ENCODE results near the gene KRTAP17-1.

KRTAP17-1 gene

DNA sequence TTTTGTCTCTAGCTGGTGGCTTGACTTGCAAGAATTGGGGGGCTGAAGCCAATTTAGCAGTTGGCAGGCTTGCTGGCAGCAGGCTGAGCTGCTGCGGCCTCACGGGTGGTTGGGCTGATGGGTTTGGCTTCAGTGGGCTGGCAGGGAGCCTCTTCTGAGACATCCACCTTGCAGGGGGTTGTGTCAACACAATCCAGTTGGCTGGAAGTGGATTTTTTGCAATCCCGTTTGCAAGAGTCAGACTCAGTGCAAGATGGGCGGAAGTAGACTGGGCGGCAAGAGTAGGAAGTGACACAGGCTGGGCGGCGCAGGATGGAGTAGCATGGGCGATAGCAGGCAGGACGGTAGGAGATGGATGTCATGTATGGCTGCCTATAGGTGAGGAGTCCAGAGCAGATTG, 7.9 kb downstream of the KRTAP17-1 start:
- POLR2A ChIA-PET: no interaction called here
- WGBS (ENCODE audit: insufficient coverage): 91% methylated on average over 9 of the region's 9 CpGs
- CTCF ChIA-PET: interaction anchor here (1.7 kb wide), 1 partner anchor 397 kb away, joined by 5 read pairs; no protein-coding TSS in a partner anchor
- Histone ChIP-seq H3K9me3 (ENCODE audit: control extremely low read depth in 1 of 5, control insufficient read depth in 4 of 5, insufficient read depth in 2 of 5, low read depth in 1 of 5, low read length in 4 of 5) (no peaks in the 10 kb centered on the region), H3K36me3 (ENCODE audit: control insufficient read depth in 4 of 4, insufficient read depth in 4 of 4, low read length in 3 of 4) (no peaks in the 10 kb centered on the region), H3K4me3 (ENCODE audit: control insufficient read depth in 1 of 7, extremely low read depth in 1 of 7, insufficient read depth in 4 of 7, low read depth in 2 of 7, low read length in 6 of 7) (peak overlapping the region in 2 of 7 experiments; percentile 19 to 51), H3K27me3 (replicated peaks in 2 of 5; ENCODE audit: control insufficient read depth in 4 of 5, insufficient read depth in 5 of 5, low read length in 4 of 5) (no peaks in the 10 kb centered on the region), H3K27ac (ENCODE audit: insufficient read depth in 1 of 2, low read depth in 1 of 2, low read length in 2 of 2, poor library complexity in 1 of 2, severe bottlenecking in 2 of 2) (no peak overlapping the region), H3K4me1 (ENCODE audit: control extremely low read depth in 1 of 4, control insufficient read depth in 4 of 4, insufficient read depth in 4 of 4, low read length in 3 of 4) (peaks cover 9 to 40% (median 24%) of the 10 kb centered on the region in 4 experiments)
- DNase-seq: peak in 1 of 3 donors; percentile 18

DNA sequence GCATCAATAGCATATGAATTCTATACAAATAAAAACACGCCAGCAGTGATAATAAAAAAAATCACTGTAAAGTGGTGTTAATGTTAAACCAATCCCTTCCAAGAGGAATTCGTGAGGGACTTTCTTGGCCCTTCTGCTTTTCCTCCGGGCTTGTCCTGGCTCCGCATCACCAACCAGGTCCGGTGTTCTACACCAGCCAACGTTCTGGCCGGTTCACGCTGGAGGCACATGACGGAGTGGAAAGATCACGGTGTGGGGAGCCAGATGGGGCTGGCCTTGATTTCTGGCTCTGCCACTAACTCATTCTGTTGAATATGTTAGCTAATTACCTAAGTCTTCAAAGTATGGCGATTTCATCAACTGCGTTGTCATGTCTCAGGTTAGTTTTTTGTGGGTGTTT, 11.4 kb downstream of the KRTAP17-1 start:
- H3K4me1 ChIP-seq (ENCODE audit: control extremely low read depth in 1 of 4, control insufficient read depth in 4 of 4, insufficient read depth in 4 of 4, low read length in 3 of 4): peaks cover 3 to 44% (median 18%) of the 10 kb centered on the region in 4 experiments
- H3K9me3 ChIP-seq (ENCODE audit: control extremely low read depth in 1 of 5, control insufficient read depth in 4 of 5, insufficient read depth in 2 of 5, low read depth in 1 of 5, low read length in 4 of 5): no peaks in the 10 kb centered on the region
- DNase-seq: no peak
- 84% methylated on average over 9 of the region's 12 CpGs for WGBS (ENCODE audit: insufficient coverage)
- H3K36me3 ChIP-seq (ENCODE audit: control insufficient read depth in 4 of 4, insufficient read depth in 4 of 4, low read length in 3 of 4): no peaks in the 10 kb centered on the region
- H3K4me3 ChIP-seq (ENCODE audit: control insufficient read depth in 1 of 7, extremely low read depth in 1 of 7, insufficient read depth in 4 of 7, low read depth in 2 of 7, low read length in 6 of 7): no peak overlapping the region
- no peaks in the 10 kb centered on the region for H3K27me3 ChIP-seq (replicated peaks in 2 of 5; ENCODE audit: control insufficient read depth in 4 of 5, insufficient read depth in 5 of 5, low read length in 4 of 5)
- no peak overlapping the region for H3K27ac ChIP-seq (ENCODE audit: insufficient read depth in 1 of 2, low read depth in 1 of 2, low read length in 2 of 2, poor library complexity in 1 of 2, severe bottlenecking in 2 of 2)
- CTCF ChIA-PET: interaction anchor here (1.0 to 1.8 kb wide), 2 partner anchors 10 to 19 kb away, joined by 4 read pairs; no protein-coding TSS in a partner anchor
- POLR2A ChIA-PET: no interaction called here

DNA sequence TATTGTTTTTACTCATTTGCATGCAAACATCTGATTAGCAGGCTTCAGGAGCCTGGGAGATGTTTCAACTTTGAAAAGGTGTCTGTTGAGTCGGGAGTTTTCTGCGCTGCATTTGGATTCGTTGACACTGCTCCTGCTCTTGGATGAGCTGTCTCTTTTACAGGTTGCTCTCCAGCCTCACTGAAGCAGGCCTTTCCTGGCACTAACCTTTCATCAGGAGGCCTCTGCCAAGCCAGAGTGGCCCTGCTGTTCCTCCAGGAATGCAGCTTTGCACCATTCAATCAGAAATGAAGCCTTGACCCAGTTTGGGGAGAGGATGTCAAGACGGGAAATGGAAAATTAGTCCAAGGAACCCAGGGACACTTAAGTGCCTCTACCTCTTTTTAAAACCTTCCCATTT, 12.5 kb downstream of the KRTAP17-1 start:
- Histone ChIP-seq H3K9me3 (ENCODE audit: control extremely low read depth in 1 of 5, control insufficient read depth in 4 of 5, insufficient read depth in 2 of 5, low read depth in 1 of 5, low read length in 4 of 5) (no peaks in the 10 kb centered on the region), H3K27ac (ENCODE audit: insufficient read depth in 1 of 2, low read depth in 1 of 2, low read length in 2 of 2, poor library complexity in 1 of 2, severe bottlenecking in 2 of 2) (no peak overlapping the region), H3K27me3 (replicated peaks in 2 of 5; ENCODE audit: control insufficient read depth in 4 of 5, insufficient read depth in 5 of 5, low read length in 4 of 5) (no peaks in the 10 kb centered on the region), H3K36me3 (ENCODE audit: control insufficient read depth in 4 of 4, insufficient read depth in 4 of 4, low read length in 3 of 4) (no peaks in the 10 kb centered on the region), H3K4me1 (ENCODE audit: control extremely low read depth in 1 of 4, control insufficient read depth in 4 of 4, insufficient read depth in 4 of 4, low read length in 3 of 4) (peaks cover 3 to 32% (median 7%) of the 10 kb centered on the region in 4 experiments), H3K4me3 (ENCODE audit: control insufficient read depth in 1 of 7, extremely low read depth in 1 of 7, insufficient read depth in 4 of 7, low read depth in 2 of 7, low read length in 6 of 7) (no peak overlapping the region)
- ChIA-PET POLR2A (interaction anchor here (0.7 kb wide), 1 partner anchor 162 kb away, joined by 4 read pairs; the partner anchor contains the start of gene KRTAP4-6), CTCF (interaction anchor here (1.0 to 1.8 kb wide), 2 partner anchors 11 to 20 kb away, joined by 4 read pairs; no protein-coding TSS in a partner anchor)
- 100% methylated on average over 4 of the region's 4 CpGs for WGBS (ENCODE audit: insufficient coverage)
- DNase-seq: no peak

DNA sequence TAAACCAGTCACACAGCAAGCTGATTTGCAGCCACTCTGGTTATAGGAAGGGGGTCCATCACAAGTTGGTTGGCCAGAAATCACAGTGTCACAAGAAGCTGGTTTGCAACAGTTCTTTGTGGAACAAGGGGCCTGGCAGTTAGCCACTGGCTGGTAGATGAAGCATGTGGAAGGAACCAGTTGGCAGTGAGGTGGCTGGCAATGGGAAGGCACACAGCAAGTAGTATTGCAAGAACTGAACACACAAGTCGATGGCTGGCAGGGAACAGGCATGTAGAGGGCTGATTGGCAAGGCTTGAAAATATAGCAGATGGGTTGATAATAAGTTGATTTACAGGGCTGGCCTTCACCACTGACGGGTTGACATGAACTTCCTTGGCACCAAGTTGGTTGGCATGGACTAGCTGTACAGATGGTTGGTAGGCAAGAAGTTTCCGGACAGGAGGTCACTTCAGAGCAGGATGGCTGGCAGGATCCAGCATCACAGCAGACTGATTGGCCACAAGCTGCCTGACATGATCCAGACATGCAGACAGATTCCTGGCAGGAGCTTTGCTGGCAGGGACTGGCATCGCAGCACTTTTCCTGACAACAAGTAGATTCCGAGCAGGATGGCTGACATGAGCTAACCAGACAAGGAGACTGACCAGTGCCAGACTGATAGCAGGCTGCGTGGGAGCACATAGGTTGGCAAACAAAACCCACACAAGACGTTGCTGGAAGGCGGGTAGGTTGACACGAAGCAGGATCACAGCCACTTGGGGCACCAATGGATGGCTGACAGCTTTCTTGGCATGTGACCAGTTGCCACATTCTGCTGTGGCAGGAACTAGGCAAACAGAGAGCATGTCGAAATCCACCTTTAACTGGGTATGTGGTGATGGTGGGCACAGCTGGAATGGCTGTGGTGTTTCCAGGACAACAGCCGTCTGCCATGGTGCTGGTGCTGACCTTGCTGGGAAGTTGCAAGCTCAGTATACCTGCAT, 13.3 kb downstream of the KRTAP17-1 start, which contains the start of gene KRTAP29-1:
Gene KRTAP29-1 (minus strand): TSS at position 936 of the 986 bp plus-strand sequence. CDS start 0 bp downstream, at position 936.
- WGBS (ENCODE audit: insufficient coverage): 80% methylated on average over 11 of the region's 11 CpGs
- POLR2A ChIA-PET: no interaction called here
- Histone ChIP-seq H3K4me3 (ENCODE audit: control insufficient read depth in 1 of 7, extremely low read depth in 1 of 7, insufficient read depth in 4 of 7, low read depth in 2 of 7, low read length in 6 of 7) (no peak within 1 kb of the TSS), H3K36me3 (ENCODE audit: control insufficient read depth in 4 of 4, insufficient read depth in 4 of 4, low read length in 3 of 4) (no peaks in the 10 kb centered on the region), H3K27ac (ENCODE audit: insufficient read depth in 1 of 2, low read depth in 1 of 2, low read length in 2 of 2, poor library complexity in 1 of 2, severe bottlenecking in 2 of 2) (no peak within 1 kb of the TSS), H3K9me3 (ENCODE audit: control extremely low read depth in 1 of 5, control insufficient read depth in 4 of 5, insufficient read depth in 2 of 5, low read depth in 1 of 5, low read length in 4 of 5) (no peaks in the 10 kb centered on the region), H3K4me1 (ENCODE audit: control extremely low read depth in 1 of 4, control insufficient read depth in 4 of 4, insufficient read depth in 4 of 4, low read length in 3 of 4) (peaks cover 2 to 25% (median 3%) of the 10 kb centered on the region in 4 experiments), H3K27me3 (replicated peaks in 2 of 5; ENCODE audit: control insufficient read depth in 4 of 5, insufficient read depth in 5 of 5, low read length in 4 of 5) (no peaks in the 10 kb centered on the region)
- CTCF ChIA-PET: interaction anchor here (2.1 kb wide), 1 partner anchor 20 kb away, joined by 10 read pairs; no protein-coding TSS in a partner anchor
- peak in 2 of 3 donors; percentile 49 to 53 for DNase-seq

DNA sequence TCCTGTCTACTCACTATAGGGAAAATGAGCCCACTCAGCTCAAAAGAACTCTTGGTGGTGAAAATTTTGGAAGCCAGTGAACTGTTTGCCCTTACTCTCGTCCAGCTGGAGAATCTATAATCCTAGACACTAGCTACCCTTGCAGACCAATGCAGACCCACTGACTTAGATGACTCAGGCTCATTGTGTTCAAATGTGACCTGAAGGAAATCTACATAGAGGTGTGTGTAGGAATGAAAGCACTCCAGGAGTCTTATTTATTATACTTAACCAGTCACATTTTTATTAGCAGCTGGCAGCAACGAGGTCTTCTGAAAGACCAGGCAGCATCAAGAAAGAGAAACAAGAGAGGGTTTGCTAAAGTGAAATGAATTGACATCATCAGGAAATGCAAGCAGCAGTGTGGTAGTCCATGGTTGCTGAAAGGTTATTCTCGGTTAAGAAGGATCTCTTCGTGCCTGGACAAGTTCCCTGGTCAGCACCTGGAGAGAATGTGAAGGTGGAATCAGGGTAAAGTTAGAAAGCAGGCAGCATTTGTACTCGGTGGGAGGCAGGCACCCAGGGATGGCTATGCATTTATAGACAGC, 14.2 kb downstream of the KRTAP17-1 start:
- ChIA-PET CTCF (interaction anchor here (2.1 kb wide), 1 partner anchor 21 kb away, joined by 10 read pairs; no protein-coding TSS in a partner anchor), POLR2A (no interaction called here)
- H3K27ac ChIP-seq (ENCODE audit: insufficient read depth in 1 of 2, low read depth in 1 of 2, low read length in 2 of 2, poor library complexity in 1 of 2, severe bottlenecking in 2 of 2): no peak overlapping the region

DNA sequence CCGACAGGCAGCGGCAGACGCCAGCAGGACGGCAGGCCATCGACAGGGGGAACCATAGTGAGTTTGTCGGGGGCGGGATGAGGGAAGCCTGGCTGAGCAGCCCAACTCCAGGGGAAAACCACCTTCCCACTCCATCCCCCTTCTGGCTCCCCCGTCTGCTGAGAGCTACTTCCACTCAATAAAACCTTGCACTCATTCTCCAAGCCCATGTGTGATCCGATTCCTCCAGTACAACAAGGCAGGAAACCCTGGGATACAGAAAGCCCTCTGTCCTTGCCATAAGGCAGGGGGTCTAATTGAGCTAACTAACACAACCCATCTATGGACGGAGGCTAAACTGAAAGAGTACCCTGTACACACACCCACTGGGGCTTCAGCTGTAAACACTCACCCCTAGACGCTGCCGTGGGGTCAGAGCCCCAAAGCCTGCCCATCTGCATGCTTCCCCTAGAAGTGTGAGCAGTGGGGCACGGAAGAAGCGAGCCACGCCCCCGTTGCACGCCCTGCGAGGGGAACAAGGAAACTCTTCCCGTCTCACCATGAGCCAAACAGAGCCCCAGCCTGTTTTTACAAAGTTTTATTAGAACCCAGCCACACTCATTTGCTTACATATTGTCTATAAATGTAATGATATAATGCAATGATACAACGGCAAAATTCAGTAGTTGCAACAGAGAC, 16.9 kb downstream of the KRTAP17-1 start:
- POLR2A ChIA-PET: no interaction called here
- H3K9me3 ChIP-seq (ENCODE audit: control extremely low read depth in 1 of 5, control insufficient read depth in 4 of 5, insufficient read depth in 2 of 5, low read depth in 1 of 5, low read length in 4 of 5): no peaks in the 10 kb centered on the region
- H3K27ac ChIP-seq (ENCODE audit: insufficient read depth in 1 of 2, low read depth in 1 of 2, low read length in 2 of 2, poor library complexity in 1 of 2, severe bottlenecking in 2 of 2): no peak overlapping the region
- H3K4me3 ChIP-seq (ENCODE audit: control insufficient read depth in 1 of 7, extremely low read depth in 1 of 7, insufficient read depth in 4 of 7, low read depth in 2 of 7, low read length in 6 of 7): no peak overlapping the region
- peaks cover 0 to 19% (median 3%) of the 10 kb centered on the region in 4 experiments for H3K4me1 ChIP-seq (ENCODE audit: control extremely low read depth in 1 of 4, control insufficient read depth in 4 of 4, insufficient read depth in 4 of 4, low read length in 3 of 4)
- H3K36me3 ChIP-seq (ENCODE audit: control insufficient read depth in 4 of 4, insufficient read depth in 4 of 4, low read length in 3 of 4): no peaks in the 10 kb centered on the region
- 93% methylated on average over 16 of the region's 20 CpGs for WGBS (ENCODE audit: insufficient coverage)
- H3K27me3 ChIP-seq (replicated peaks in 2 of 5; ENCODE audit: control insufficient read depth in 4 of 5, insufficient read depth in 5 of 5, low read length in 4 of 5): no peaks in the 10 kb centered on the region
- CTCF ChIA-PET: interaction anchor here (0.7 kb wide), 1 partner anchor 10 kb away, joined by 3 read pairs; no protein-coding TSS in a partner anchor
- no peak for DNase-seq

More for the DNA sequence above, 14.2 kb downstream of the KRTAP17-1 start:
- Histone ChIP-seq H3K27me3 (replicated peaks in 2 of 5; ENCODE audit: control insufficient read depth in 4 of 5, insufficient read depth in 5 of 5, low read length in 4 of 5) (no peaks in the 10 kb centered on the region), H3K4me3 (ENCODE audit: control insufficient read depth in 1 of 7, extremely low read depth in 1 of 7, insufficient read depth in 4 of 7, low read depth in 2 of 7, low read length in 6 of 7) (no peak overlapping the region), H3K36me3 (ENCODE audit: control insufficient read depth in 4 of 4, insufficient read depth in 4 of 4, low read length in 3 of 4) (no peaks in the 10 kb centered on the region), H3K9me3 (ENCODE audit: control extremely low read depth in 1 of 5, control insufficient read depth in 4 of 5, insufficient read depth in 2 of 5, low read depth in 1 of 5, low read length in 4 of 5) (no peaks in the 10 kb centered on the region), H3K4me1 (ENCODE audit: control extremely low read depth in 1 of 4, control insufficient read depth in 4 of 4, insufficient read depth in 4 of 4, low read length in 3 of 4) (peaks cover 0 to 20% (median 3%) of the 10 kb centered on the region in 4 experiments)
- 61% methylated on average over 3 of the region's 5 CpGs for WGBS (ENCODE audit: insufficient coverage)
- no peak for DNase-seq
